Activated T-helper 9 cell treated with anti-CD3 and anti-CD28 coated beads, Interleukin-2, amount 50 U/mL, for 16 hours (primary cell): ENCODE results near the gene WDR89.
"Not testable (repeated sequence)": the region's sequence is repeated elsewhere in the genome, so short reads cannot be mapped to it uniquely, and the experiment has no call there.

Experiments used
- DNase-seq: peaks from one replicate; pipeline ENCODE4 v3.0.0-alpha.2; 2020; ENCODE audit warnings: low read depth

The WDR89 gene

GRCh38 chr14:63652406-63652805 is 10.7 kb upstream of the WDR89 start:
- no peak for DNase-seq

- DNase-seq, result no peak
Observed at GRCh38 chr14:63650256-63650952, 8.7 kb upstream of the WDR89 start.

GRCh38 chr14:63647696-63648410 is 6.2 kb upstream of the WDR89 start:
- no peak for DNase-seq

- no peak for DNase-seq
Observed at GRCh38 chr14:63644741-63645140, 3.1 kb upstream of the WDR89 start.

- DNase-seq, result no peak
Observed at GRCh38 chr14:63642656-63643382, 1.1 kb upstream of the WDR89 start.

- DNase-seq, result peak; percentile 58
Observed at GRCh38 chr14:63642229-63642611, 549 bp upstream of the WDR89 start.

- no peak for DNase-seq
Observed at GRCh38 chr14:63638493-63638892, 3.2 kb downstream of the WDR89 start.

- not testable (repeated sequence) for DNase-seq
Observed at GRCh38 chr14:63636094-63636635, 5.5 kb downstream of the WDR89 start.

- no peak for DNase-seq
Observed at GRCh38 chr14:63633801-63634200, 7.9 kb downstream of the WDR89 start.

- no peak for DNase-seq
Observed at GRCh38 chr14:63632932-63633514, 8.6 kb downstream of the WDR89 start.

GRCh38 chr14:63624701-63625100 is 17.0 kb downstream of the WDR89 start:
- DNase-seq, result no peak

GRCh38 chr14:63624203-63624602 is 17.5 kb downstream of the WDR89 start:
- no peak for DNase-seq

GRCh38 chr14:63621975-63622374 is 19.7 kb downstream of the WDR89 start:
- not testable (repeated sequence) for DNase-seq

GRCh38 chr14:63616015-63616414 is 25.7 kb downstream of the WDR89 start:
- no peak for DNase-seq

- DNase-seq, result no peak
Observed at GRCh38 chr14:63614679-63615363, 26.9 kb downstream of the WDR89 start.

GRCh38 chr14:63611078-63611477 is 30.6 kb downstream of the WDR89 start:
- no peak for DNase-seq

- no peak for DNase-seq
Observed at GRCh38 chr14:63605041-63605532, 36.6 kb downstream of the WDR89 start.

- DNase-seq, result no peak
Observed at GRCh38 chr14:63604626-63605025, 37.0 kb downstream of the WDR89 start.

GRCh38 chr14:63603749-63604277 is 37.9 kb downstream of the WDR89 start:
- no peak for DNase-seq

GRCh38 chr14:63598807-63599206 is 42.9 kb downstream of the WDR89 start:
- DNase-seq, result no peak

- DNase-seq, result no peak
Observed at GRCh38 chr14:63596998-63597658, 44.5 kb downstream of the WDR89 start.
